SU-DHL-6 (cell line): Measurements from ENCODE around the gene VWA7.

Experiments
- CTCF ChIP-seq: fragments of 200-600 bp; sonication (generic); IDR thresholded peaks from one replicate; pipeline ENCODE4 v1.5.1; 2017; ENCODE audit warnings: antibody characterized with exemption, mild to moderate bottlenecking, low read length, moderate library complexity; ENCODE audit not compliant: insufficient read depth, poor library complexity, severe bottlenecking
- EZH2phosphoT487 ChIP-seq: fragments of 200-600 bp; sonication (generic), shearing (Covaris generic); conservative IDR thresholded peaks from 2 replicates; pipeline ENCODE4 v1.6.1; 2018; ENCODE audit warnings: mild to moderate bottlenecking, antibody characterized with exemption, low read length, moderate library complexity, mixed read lengths

- TF ChIP-seq CTCF (peak; percentile 68), EZH2phosphoT487 (no peak)
These were observed 38.8 kb downstream of the VWA7 start for GRCh38 chr6:31737991-31738979.
